Measurements from ENCODE around the gene GALNT9. TPM values are rescaled to one million over a fixed set of nuclear protein-coding genes. Genes with fewer than 3 reads are reported as not detected.

Gene GALNT9
- total RNA-seq, 1 donor from 2014 or later: 2.1 TPM

- peak overlapping the region; percentile 56 for H3K27ac Mint-ChIP-seq (ENCODE audit: unreplicated experiment)
- Histone ChIP-seq H3K27me3 (ENCODE audit: insufficient read depth, low read length) (peaks cover 15% of the 10 kb centered on the region), H2AFZ (ENCODE audit: low read depth, low read length) (no peak overlapping the region), H3K4me2 (ENCODE audit: low read length) (peak overlapping the region; percentile 78), H3K27ac (ENCODE audit: low read depth, low read length) (no peak overlapping the region), H4K20me1 (ENCODE audit: insufficient read depth, low read length) (no peaks in the 10 kb centered on the region), H3K9ac (ENCODE audit: low read length) (peak overlapping the region; percentile 45), H3K4me3 (ENCODE audit: insufficient read depth, low read depth, low read length) (no peak overlapping the region), H3K79me2 (ENCODE audit: insufficient read depth, low read length) (no peaks in the 10 kb centered on the region), H3K4me1 (ENCODE audit: insufficient read depth, low read length) (peaks cover 16% of the 10 kb centered on the region), H3K36me3 (ENCODE audit: insufficient read depth, low read length) (no peaks in the 10 kb centered on the region), H3K9me3 (ENCODE audit: insufficient read depth, low read depth, low read length) (no peaks in the 10 kb centered on the region)
- TF ChIP-seq EZH2 (IDR thresholded peaks at IDR 0.05; ENCODE audit: insufficient read depth, low read length) (no peak), CTCF (IDR thresholded peaks at IDR 0.05; ENCODE audit: insufficient read depth, low read depth, low read length) (no peak)
- peaks cover 20% of the 10 kb centered on the region for H3K4me1 Mint-ChIP-seq (ENCODE audit: low read depth, unreplicated experiment)
- FAIRE-seq: no peak
- no peak overlapping the region for H3K4me3 Mint-ChIP-seq (ENCODE audit: unreplicated experiment)
- no peaks in the 10 kb centered on the region for H3K36me3 Mint-ChIP-seq (ENCODE audit: low read depth, unreplicated experiment)
- H3K9me3 Mint-ChIP-seq (ENCODE audit: unreplicated experiment): no peaks in the 10 kb centered on the region
- H3K27me3 Mint-ChIP-seq (ENCODE audit: low read depth, unreplicated experiment): peaks cover 33% of the 10 kb centered on the region
- no peak for DNase-seq (ENCODE audit: low read depth)
These were observed 2.7 kb downstream of the GALNT9 start for GRCh38 chr12:132326646-132327045.

- no peaks in the 10 kb centered on the region for H3K36me3 ChIP-seq (ENCODE audit: insufficient read depth, low read length)
- H3K4me1 Mint-ChIP-seq (ENCODE audit: low read depth, unreplicated experiment): peaks cover 20% of the 10 kb centered on the region
- H3K27ac ChIP-seq (ENCODE audit: low read depth, low read length): no peak overlapping the region
- H3K4me2 ChIP-seq (ENCODE audit: low read length): no peak overlapping the region
- DNase-seq (ENCODE audit: low read depth): no peak
- H3K4me1 ChIP-seq (ENCODE audit: insufficient read depth, low read length): peaks cover 16% of the 10 kb centered on the region
- no peak for FAIRE-seq
- no peak overlapping the region for H3K9ac ChIP-seq (ENCODE audit: low read length)
- H3K27me3 Mint-ChIP-seq (ENCODE audit: low read depth, unreplicated experiment): peaks cover 30% of the 10 kb centered on the region
- no peaks in the 10 kb centered on the region for H4K20me1 ChIP-seq (ENCODE audit: insufficient read depth, low read length)
- no peaks in the 10 kb centered on the region for H3K79me2 ChIP-seq (ENCODE audit: insufficient read depth, low read length)
- peaks cover 9% of the 10 kb centered on the region for H3K27me3 ChIP-seq (ENCODE audit: insufficient read depth, low read length)
- H3K9me3 Mint-ChIP-seq (ENCODE audit: unreplicated experiment): no peaks in the 10 kb centered on the region
- no peak overlapping the region for H3K27ac Mint-ChIP-seq (ENCODE audit: unreplicated experiment)
- H3K4me3 Mint-ChIP-seq (ENCODE audit: unreplicated experiment): no peak overlapping the region
- no peak overlapping the region for H2AFZ ChIP-seq (ENCODE audit: low read depth, low read length)
- no peaks in the 10 kb centered on the region for H3K9me3 ChIP-seq (ENCODE audit: insufficient read depth, low read depth, low read length)
- H3K36me3 Mint-ChIP-seq (ENCODE audit: low read depth, unreplicated experiment): no peaks in the 10 kb centered on the region
- TF ChIP-seq EZH2 (IDR thresholded peaks at IDR 0.05; ENCODE audit: insufficient read depth, low read length) (no peak), CTCF (IDR thresholded peaks at IDR 0.05; ENCODE audit: insufficient read depth, low read depth, low read length) (no peak)
- H3K4me3 ChIP-seq (ENCODE audit: insufficient read depth, low read depth, low read length): no peak overlapping the region
These were observed 3.7 kb downstream of the GALNT9 start for GRCh38 chr12:132325733-132326130.

GRCh38 chr12:132324841-132325732 is 4.3 kb downstream of the GALNT9 start:
- Histone ChIP-seq H3K9ac (ENCODE audit: low read length) (no peak overlapping the region), H3K4me2 (ENCODE audit: low read length) (no peak overlapping the region), H3K4me3 (ENCODE audit: insufficient read depth, low read depth, low read length) (no peak overlapping the region), H3K4me1 (ENCODE audit: insufficient read depth, low read length) (peaks cover 16% of the 10 kb centered on the region), H2AFZ (ENCODE audit: low read depth, low read length) (no peak overlapping the region), H3K27ac (ENCODE audit: low read depth, low read length) (no peak overlapping the region), H3K27me3 (ENCODE audit: insufficient read depth, low read length) (peaks cover 3% of the 10 kb centered on the region), H4K20me1 (ENCODE audit: insufficient read depth, low read length) (no peaks in the 10 kb centered on the region), H3K9me3 (ENCODE audit: insufficient read depth, low read depth, low read length) (no peaks in the 10 kb centered on the region), H3K79me2 (ENCODE audit: insufficient read depth, low read length) (no peaks in the 10 kb centered on the region), H3K36me3 (ENCODE audit: insufficient read depth, low read length) (no peaks in the 10 kb centered on the region)
- no peak for DNase-seq (ENCODE audit: low read depth)
- TF ChIP-seq CTCF (IDR thresholded peaks at IDR 0.05; ENCODE audit: insufficient read depth, low read depth, low read length): no peak
- H3K36me3 Mint-ChIP-seq (ENCODE audit: low read depth, unreplicated experiment): no peaks in the 10 kb centered on the region
- no peaks in the 10 kb centered on the region for H3K9me3 Mint-ChIP-seq (ENCODE audit: unreplicated experiment)
- H3K27ac Mint-ChIP-seq (ENCODE audit: unreplicated experiment): no peak overlapping the region
- no peak for FAIRE-seq
- no peak overlapping the region for H3K4me3 Mint-ChIP-seq (ENCODE audit: unreplicated experiment)
- H3K27me3 Mint-ChIP-seq (ENCODE audit: low read depth, unreplicated experiment): peaks cover 24% of the 10 kb centered on the region
- H3K4me1 Mint-ChIP-seq (ENCODE audit: low read depth, unreplicated experiment): peaks cover 20% of the 10 kb centered on the region

Data from astrocyte (in vitro differentiated cells and primary cell).